DND-41 (cell line): ENCODE data around the gene SLC25A14.
A peak's percentile ranks its signal among the peaks of the same experiment; 100 is the strongest.
"Not testable (repeated sequence)": the region's sequence is repeated elsewhere in the genome, so short reads cannot be mapped to it uniquely, and the experiment has no call there.

Experiments used
- ATAC-seq: fragments of 200-7000 bp; cut with Tn5 transposase; 3 replicates; pipeline ENCODE4 v1.9.1; 2021; ENCODE audit warnings: low read depth; ENCODE audit not compliant: insufficient read depth
- DNase-seq: peaks from one replicate; pipeline ENCODE4 v3.0.0-alpha.2; 2020
- H2AFZ ChIP-seq: 2 replicates; pipeline ENCODE4 v1.6.0; 2012; ENCODE audit warnings: low read depth, low read length
- H3K27ac ChIP-seq: 2 replicates; pipeline ENCODE4 v1.5.1; 2012; ENCODE audit warnings: low read length, inconsistent platforms
- H3K27me3 ChIP-seq: fragments of 200-600 bp; sonication (generic); 2 replicates; pipeline ENCODE4 v1.6.0; 2012; ENCODE audit warnings: low read length, mild to moderate bottlenecking, inconsistent platforms; ENCODE audit not compliant: insufficient read depth, poor library complexity
- H3K36me3 ChIP-seq: 2 replicates; pipeline ENCODE4 v1.5.1; 2012; ENCODE audit warnings: low read length, inconsistent platforms; ENCODE audit not compliant: insufficient read depth
- H3K4me1 ChIP-seq: 2 replicates; pipeline ENCODE4 v1.5.1; 2012; ENCODE audit warnings: mild to moderate bottlenecking, low read length; ENCODE audit not compliant: insufficient read depth
- H3K4me2 ChIP-seq: 2 replicates; pipeline ENCODE4 v1.6.0; 2012; ENCODE audit warnings: mild to moderate bottlenecking, moderate library complexity, low read length, inconsistent platforms; ENCODE audit not compliant: insufficient read depth
- H3K4me3 ChIP-seq, 2 experiments: fragments of 200-600 bp in 1 of 2; shearing (Covaris generic) in 1 of 2; 2 replicates each; pipeline ENCODE4 v1.5.1; 2012 to 2016; ENCODE audit warnings: inconsistent platforms in 2 of 2, low read length in 2 of 2, mild to moderate bottlenecking in 2 of 2, low read depth in 1 of 2, moderate library complexity in 1 of 2
- H3K79me2 ChIP-seq: 2 replicates; pipeline ENCODE4 v1.6.0; 2012; ENCODE audit warnings: low read length, inconsistent platforms; ENCODE audit not compliant: insufficient read depth
- H3K9ac ChIP-seq: 2 replicates; pipeline ENCODE4 v1.6.0; 2012; ENCODE audit warnings: low read depth, mild to moderate bottlenecking, inconsistent platforms, low read length, moderate library complexity
- H3K9me3 ChIP-seq: 2 replicates; pipeline ENCODE4 v1.5.1; 2012; ENCODE audit warnings: low read length, moderate library complexity, mild to moderate bottlenecking, inconsistent platforms; ENCODE audit not compliant: insufficient read depth, severe bottlenecking
- H4K20me1 ChIP-seq: 2 replicates; pipeline ENCODE4 v1.6.0; 2012; ENCODE audit warnings: low read length; ENCODE audit not compliant: insufficient read depth
- EZH2 ChIP-seq: IDR thresholded peaks from 3 replicates; pipeline ENCODE4 v1.6.1; 2012; ENCODE audit warnings: borderline replicate concordance, low read depth, mild to moderate bottlenecking, moderate library complexity, low read length, inconsistent platforms; ENCODE audit not compliant: severe bottlenecking
- TF ChIP-seq, protein P1 (sequence below): IDR thresholded peaks from 2 replicates; pipeline ENCODE4 v1.5.1; 2012; ENCODE audit warnings: borderline replicate concordance, low read length, moderate library complexity, mild to moderate bottlenecking; ENCODE audit not compliant: poor library complexity, severe bottlenecking; ENCODE audit errors: extremely low read depth

The SLC25A14 gene

DNA sequence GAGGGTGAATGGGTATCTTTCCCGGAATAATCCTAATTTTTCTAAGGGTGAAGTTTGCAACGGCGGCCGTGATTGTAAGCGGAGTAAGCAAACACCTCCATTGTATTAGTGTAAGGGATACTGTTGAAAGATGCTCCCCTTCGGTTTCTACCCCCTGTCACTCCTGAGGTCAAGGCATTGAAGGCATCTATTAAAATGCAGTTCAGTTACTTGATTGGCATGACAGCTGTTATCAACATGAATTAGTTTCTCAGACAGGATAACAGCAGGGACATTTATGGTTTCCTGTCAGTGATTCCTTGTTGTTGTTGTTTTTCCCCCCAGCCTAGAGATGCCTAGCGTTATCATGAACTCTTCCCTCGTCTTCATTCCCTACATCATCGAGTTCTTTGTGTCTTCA, 552 bp downstream of the SLC25A14 start:
- H3K79me2 ChIP-seq = peaks cover 2% of the 10 kb centered on the region; the same call in 1 of the 2 replicates
- peak overlapping the region; percentile 71 for H3K9ac ChIP-seq
- H3K4me3 ChIP-seq = peak overlapping the region; percentile 63 to 79
- no peaks in the 10 kb centered on the region for H4K20me1 ChIP-seq
- H3K4me2 ChIP-seq = peak overlapping the region; percentile 81
- ATAC-seq (no peak), DNase-seq (no peak)
- H2AFZ ChIP-seq = peak overlapping the region; percentile 75
- no peaks in the 10 kb centered on the region for H3K9me3 ChIP-seq
- peaks cover 20% of the 10 kb centered on the region for H3K4me1 ChIP-seq
- H3K36me3 ChIP-seq = no peaks in the 10 kb centered on the region
- no peak for TF ChIP-seq EZH2
- TF ChIP-seq, protein P1, sequence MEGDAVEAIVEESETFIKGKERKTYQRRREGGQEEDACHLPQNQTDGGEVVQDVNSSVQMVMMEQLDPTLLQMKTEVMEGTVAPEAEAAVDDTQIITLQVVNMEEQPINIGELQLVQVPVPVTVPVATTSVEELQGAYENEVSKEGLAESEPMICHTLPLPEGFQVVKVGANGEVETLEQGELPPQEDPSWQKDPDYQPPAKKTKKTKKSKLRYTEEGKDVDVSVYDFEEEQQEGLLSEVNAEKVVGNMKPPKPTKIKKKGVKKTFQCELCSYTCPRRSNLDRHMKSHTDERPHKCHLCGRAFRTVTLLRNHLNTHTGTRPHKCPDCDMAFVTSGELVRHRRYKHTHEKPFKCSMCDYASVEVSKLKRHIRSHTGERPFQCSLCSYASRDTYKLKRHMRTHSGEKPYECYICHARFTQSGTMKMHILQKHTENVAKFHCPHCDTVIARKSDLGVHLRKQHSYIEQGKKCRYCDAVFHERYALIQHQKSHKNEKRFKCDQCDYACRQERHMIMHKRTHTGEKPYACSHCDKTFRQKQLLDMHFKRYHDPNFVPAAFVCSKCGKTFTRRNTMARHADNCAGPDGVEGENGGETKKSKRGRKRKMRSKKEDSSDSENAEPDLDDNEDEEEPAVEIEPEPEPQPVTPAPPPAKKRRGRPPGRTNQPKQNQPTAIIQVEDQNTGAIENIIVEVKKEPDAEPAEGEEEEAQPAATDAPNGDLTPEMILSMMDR = no peak
- H3K27ac ChIP-seq = peak overlapping the region; percentile 53; the same call in 1 of the 2 replicates
- H3K27me3 ChIP-seq = no peaks in the 10 kb centered on the region

DNA sequence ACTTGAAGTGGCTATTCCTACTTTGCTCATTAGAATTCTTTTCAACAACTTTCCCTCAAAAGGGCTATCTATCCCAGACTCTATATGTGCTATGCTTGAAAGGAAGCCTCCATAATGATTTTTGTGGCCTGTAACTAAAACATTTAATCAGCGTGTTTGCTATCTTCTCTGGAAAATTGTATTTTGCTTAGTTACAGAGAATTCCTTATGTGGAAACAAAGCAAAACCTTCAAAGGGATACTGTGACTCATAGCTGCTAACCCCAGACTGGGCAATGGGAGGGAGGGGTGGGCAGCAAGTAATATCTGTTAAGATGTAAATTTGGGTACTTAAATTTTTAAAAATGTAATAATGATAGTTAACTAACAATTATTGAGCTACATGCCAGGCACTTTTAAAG, 3.7 kb downstream of the SLC25A14 start:
- ATAC-seq (no peak), DNase-seq (no peak)
- H3K79me2 ChIP-seq = peaks cover 2% of the 10 kb centered on the region; the same call in 1 of the 2 replicates
- H3K27me3 ChIP-seq = no peaks in the 10 kb centered on the region
- no peak overlapping the region for H3K27ac ChIP-seq
- no peak for TF ChIP-seq EZH2
- TF ChIP-seq, protein P1 = no peak
- H3K4me3 ChIP-seq = no peak overlapping the region
- no peak overlapping the region for H3K4me2 ChIP-seq
- H3K9ac ChIP-seq = no peak overlapping the region
- H2AFZ ChIP-seq = no peak overlapping the region
- H4K20me1 ChIP-seq = no peaks in the 10 kb centered on the region
- peaks cover 20% of the 10 kb centered on the region for H3K4me1 ChIP-seq
- H3K36me3 ChIP-seq = no peaks in the 10 kb centered on the region
- H3K9me3 ChIP-seq = no peaks in the 10 kb centered on the region

DNA sequence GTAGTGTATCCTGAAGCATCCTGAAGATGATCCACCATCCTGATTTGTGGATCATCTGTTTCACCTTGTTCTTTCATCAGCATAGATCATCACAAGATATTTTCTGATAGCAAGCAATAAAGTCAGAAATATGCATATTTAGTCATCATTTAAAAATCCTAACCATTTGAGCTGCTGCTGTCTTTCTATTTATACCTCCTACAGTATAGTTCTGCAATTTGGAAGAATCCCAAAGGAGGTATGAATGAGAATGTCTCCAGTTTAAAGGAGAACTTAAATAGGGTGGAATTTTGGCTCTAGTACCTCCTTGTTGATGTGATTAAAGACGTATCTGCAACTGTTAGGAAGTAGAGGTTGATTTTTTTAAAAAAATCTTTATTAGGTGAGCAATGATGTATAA, 7.6 kb downstream of the SLC25A14 start:
- DNase-seq (no peak), ATAC-seq (no peak)
- H3K36me3 ChIP-seq = peaks cover 6% of the 10 kb centered on the region; the same call in 1 of the 2 replicates
- no peak overlapping the region for H3K4me2 ChIP-seq
- H3K27me3 ChIP-seq = no peaks in the 10 kb centered on the region
- H2AFZ ChIP-seq = no peak overlapping the region
- H3K9me3 ChIP-seq = no peaks in the 10 kb centered on the region
- no peaks in the 10 kb centered on the region for H3K79me2 ChIP-seq
- no peak overlapping the region for H3K27ac ChIP-seq
- no peak for TF ChIP-seq EZH2
- TF ChIP-seq, protein P1 = no peak
- H3K4me1 ChIP-seq = no peaks in the 10 kb centered on the region
- H3K4me3 ChIP-seq = no peak overlapping the region
- no peaks in the 10 kb centered on the region for H4K20me1 ChIP-seq
- no peak overlapping the region for H3K9ac ChIP-seq

DNA sequence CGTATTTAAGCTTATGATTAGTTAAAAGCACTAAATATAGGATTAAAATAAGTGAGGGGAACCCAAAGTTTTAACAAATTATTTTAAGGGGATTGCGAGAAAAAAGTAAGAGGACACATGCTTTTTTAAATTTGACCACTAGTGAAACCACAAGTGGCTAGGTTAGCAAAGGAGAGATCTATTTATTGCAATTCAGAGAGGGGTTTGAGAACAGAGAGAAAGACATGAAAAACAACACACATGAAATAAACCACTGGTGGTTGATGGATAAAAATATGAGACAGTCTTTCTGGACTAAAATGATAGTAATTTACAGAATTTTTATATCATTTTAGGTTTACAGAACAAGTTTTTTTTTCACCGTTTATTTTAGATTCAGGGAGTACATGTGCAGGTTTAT, 11.8 kb downstream of the SLC25A14 start:
- no peak for ATAC-seq
- TF ChIP-seq, protein P1 = no peak
- TF ChIP-seq EZH2 = no peak
- Histone ChIP-seq H3K9me3 (no peaks in the 10 kb centered on the region), H3K4me3 (no peak overlapping the region), H3K27ac (no peak overlapping the region), H3K4me1 (no peaks in the 10 kb centered on the region), H3K27me3 (no peaks in the 10 kb centered on the region), H3K79me2 (no peaks in the 10 kb centered on the region), H2AFZ (no peak overlapping the region), H3K4me2 (no peak overlapping the region), H3K9ac (no peak overlapping the region), H4K20me1 (no peaks in the 10 kb centered on the region), H3K36me3 (peaks cover 6% of the 10 kb centered on the region; the same call in 1 of the 2 replicates)
- no peak for DNase-seq

DNA sequence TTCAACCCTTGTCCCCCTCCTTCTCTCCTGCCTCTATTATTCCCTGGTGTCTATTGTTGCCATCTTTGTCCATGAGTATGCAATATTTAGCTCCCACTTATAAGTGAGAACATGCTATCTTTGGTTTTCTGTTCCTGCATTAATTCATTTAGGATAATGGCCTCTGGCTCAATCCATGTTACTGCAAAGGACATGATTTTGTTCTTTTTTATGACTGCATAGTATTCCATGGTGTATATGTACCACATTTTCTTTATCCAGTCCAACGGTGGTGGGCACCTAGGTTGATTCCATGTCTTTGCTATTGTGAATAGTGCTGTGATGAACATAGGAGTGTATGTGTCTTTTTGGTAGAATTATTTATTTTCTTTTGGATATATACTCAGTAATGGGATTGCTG, 12.3 kb downstream of the SLC25A14 start:
- not testable (repeated sequence) for H3K27ac ChIP-seq, H3K4me1 ChIP-seq, H2AFZ ChIP-seq, H3K9me3 ChIP-seq, H3K36me3 ChIP-seq, H3K9ac ChIP-seq, H3K27me3 ChIP-seq, ATAC-seq, DNase-seq, H3K4me2 ChIP-seq, H3K79me2 ChIP-seq, H3K4me3 ChIP-seq, H4K20me1 ChIP-seq
